GM10266 (cell line): ENCODE results near the gene ANKRD34A.

ENCODE experiments used
- DNase-seq: peaks from one replicate; pipeline ENCODE4 v3.0.0; 2012; ENCODE audit errors: extremely low spot score
- CTCF ChIP-seq: IDR thresholded peaks from 2 replicates; pipeline ENCODE4 v1.5.1; 2012; ENCODE audit warnings: mild to moderate bottlenecking, low read depth; ENCODE audit not compliant: control insufficient read depth, insufficient read depth; ENCODE audit errors: missing control alignments

The ANKRD34A gene

GRCh38 chr1:145959333-145959732 lies 5.0 kb downstream of the ANKRD34A start:
- no peak for DNase-seq
- no peak for TF ChIP-seq CTCF

- DNase-seq = no peak
- TF ChIP-seq CTCF = no peak
These were observed 5.6 kb downstream of the ANKRD34A start for GRCh38 chr1:145958734-145959133.

GRCh38 chr1:145957443-145958319 lies 6.7 kb downstream of the ANKRD34A start, which contains the start of gene LIX1L:
TSS of gene LIX1L (minus strand) at chr1:145958017. CDS start at chr1:145957927, 90 bp downstream.
- TF ChIP-seq CTCF = no peak
- DNase-seq = peak; percentile 97

GRCh38 chr1:145956781-145957442 lies 7.5 kb downstream of the ANKRD34A start:
- peak; percentile 41 for DNase-seq
- TF ChIP-seq CTCF = no peak

GRCh38 chr1:145956361-145956760 lies 8.0 kb downstream of the ANKRD34A start:
- DNase-seq = no peak
- no peak for TF ChIP-seq CTCF

- no peak for DNase-seq
- TF ChIP-seq CTCF = no peak
These were observed 8.9 kb downstream of the ANKRD34A start for GRCh38 chr1:145955436-145955835.

GRCh38 chr1:145953861-145954260 lies 10.5 kb downstream of the ANKRD34A start:
- TF ChIP-seq CTCF = no peak
- no peak for DNase-seq
